ENCODE measurements around the gene TTLL13.

DNA sequence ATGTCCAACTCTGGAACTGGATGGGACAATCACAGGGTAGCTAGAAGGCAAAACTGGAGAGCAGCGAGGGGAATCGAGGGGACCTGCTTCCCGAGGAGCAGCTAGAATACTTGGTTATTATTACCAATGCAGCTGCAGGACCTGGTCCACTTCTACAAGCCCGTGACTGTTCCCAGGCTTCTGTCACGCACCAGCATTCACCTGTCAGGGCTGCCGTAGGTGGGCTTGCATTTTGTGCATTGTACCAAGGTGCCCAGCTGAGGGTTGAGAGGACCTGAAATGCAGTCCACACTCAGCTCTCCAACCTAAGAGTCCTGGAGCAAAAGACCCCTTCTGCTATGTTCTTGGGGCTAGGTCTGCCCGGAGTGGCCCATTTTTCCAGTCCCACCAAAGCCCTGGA, 45.9 kb upstream of the TTLL13 start:
- TF ChIP-seq CTCF (IDR thresholded peaks at IDR 0.05) = no peak
- TF ChIP-seq POLR2A (IDR thresholded peaks at IDR 0.05) = no peak

All from right lobe of liver (tissue), 4 donors.